HepG2 (cell line): ENCODE results near the gene CAPN12. TPM values are rescaled to one million over a fixed set of nuclear protein-coding genes. Genes with fewer than 3 reads are reported as not detected.

Experiments used
- AFF4 ChIP-seq: sonication (generic); formaldehyde crosslinking; IDR thresholded peaks from 2 replicates; pipeline ENCODE4 v1.4.0; 2020; ENCODE audit warnings: missing genetic modification reagents
- AGO2 ChIP-seq: fragments of 200-400 bp; formaldehyde crosslinking; optimal IDR thresholded peaks from 2 replicates; pipeline ENCODE3; 2017; ENCODE audit warnings: mild to moderate bottlenecking, low read depth, low read length, moderate library complexity
- BCL6 ChIP-seq: IDR thresholded peaks from 2 replicates; pipeline ENCODE4 v1.6.1; 2016; ENCODE audit warnings: missing genetic modification reagents, missing compliant biosample characterization
- GLI4 ChIP-seq: sonication (generic); formaldehyde crosslinking; IDR thresholded peaks from 2 replicates; pipeline ENCODE4 v1.5.1; 2020; ENCODE audit warnings: missing genetic modification reagents, mild to moderate bottlenecking, moderate library complexity, borderline replicate concordance
- MNT ChIP-seq: fragments of 450-650 bp; IDR thresholded peaks from 2 replicates; pipeline ENCODE4 v1.6.1; 2016
- POGK ChIP-seq: sonication (generic); formaldehyde crosslinking; conservative IDR thresholded peaks from 2 replicates; pipeline ENCODE4 v1.8.0; 2022; ENCODE audit warnings: mild to moderate bottlenecking, moderate library complexity, missing genetic modification reagents
- SETDB1 ChIP-seq: sonication (generic); formaldehyde crosslinking; IDR thresholded peaks from 2 replicates; pipeline ENCODE4 v1.5.1; 2020; ENCODE audit warnings: missing genetic modification reagents, mild to moderate bottlenecking, borderline replicate concordance
- SOX13 ChIP-seq, 3 experiments: fragments of 450-650 bp in 1 of 3; sonication (generic) in 1 of 3; formaldehyde crosslinking in 1 of 3; IDR thresholded peaks in 2 of 3; conservative IDR thresholded peaks in 1 of 3; 2 replicates each; pipeline versions ENCODE4 v1.5.0 to v1.6.1; 2016 to 2020; ENCODE audit warnings: antibody characterized with exemption in 1 of 3, mild to moderate bottlenecking in 1 of 3, missing compliant biosample characterization in 1 of 3, missing genetic modification reagents in 1 of 3, moderate library complexity in 1 of 3
- SPEN ChIP-seq: sonication (generic); formaldehyde crosslinking; IDR thresholded peaks from 2 replicates; pipeline ENCODE4 v1.5.1; 2020; ENCODE audit warnings: low read depth, mild to moderate bottlenecking, missing genetic modification reagents
- ZMYM4 ChIP-seq: sonication (generic); formaldehyde crosslinking; IDR thresholded peaks from 2 replicates; pipeline ENCODE4 v1.8.1; 2023; ENCODE audit warnings: mild to moderate bottlenecking, missing genetic modification reagents
- ZNF121 ChIP-seq: sonication (generic); formaldehyde crosslinking; IDR thresholded peaks from 2 replicates; pipeline ENCODE4 v1.5.0; 2020; ENCODE audit warnings: mild to moderate bottlenecking, missing genetic modification reagents
- ZNF160 ChIP-seq: sonication (generic); formaldehyde crosslinking; IDR thresholded peaks from 2 replicates; pipeline ENCODE4 v1.8.0; 2022; ENCODE audit warnings: mild to moderate bottlenecking, inconsistent platforms, missing genetic modification reagents
- ZNF362 ChIP-seq: sonication (generic); formaldehyde crosslinking; IDR thresholded peaks from 2 replicates; pipeline ENCODE4 v1.4.0; 2020; ENCODE audit warnings: missing genetic modification reagents, mild to moderate bottlenecking, borderline replicate concordance
- ZNF556 ChIP-seq: sonication (generic); formaldehyde crosslinking; IDR thresholded peaks from 2 replicates; pipeline ENCODE4 v1.4.0; 2020; ENCODE audit warnings: mild to moderate bottlenecking, missing genetic modification reagents, borderline replicate concordance
- ZNF569 ChIP-seq: sonication (generic); formaldehyde crosslinking; IDR thresholded peaks from 2 replicates; pipeline ENCODE4 v1.5.0; 2020; ENCODE audit warnings: mild to moderate bottlenecking, missing genetic modification reagents, moderate library complexity, borderline replicate concordance
- ZNF850 ChIP-seq: sonication (generic); formaldehyde crosslinking; conservative IDR thresholded peaks from 2 replicates; pipeline ENCODE4 v1.9.0; 2021; ENCODE audit warnings: mild to moderate bottlenecking, missing genetic modification reagents
- ZSCAN31 ChIP-seq: sonication (generic); formaldehyde crosslinking; IDR thresholded peaks from 2 replicates; pipeline ENCODE4 v1.5.0; 2020; ENCODE audit warnings: low read depth, mild to moderate bottlenecking, missing genetic modification reagents
- ZSCAN9 ChIP-seq: IDR thresholded peaks from 2 replicates; pipeline ENCODE4 v1.6.1; 2016; ENCODE audit warnings: borderline replicate concordance
- polyA plus RNA-seq, 8 experiments: library from polyadenylated mRNA; depleted of rRNA in 3 of 8; stranded (reverse) in 7 of 8; unstranded in 1 of 8; fragments of >200 nt; fragmentation: Illumina TruSeq in 4 of 8; extraction: Trizol in 4 of 8; gene quantifications; 2 replicates each; pipeline versions ENCODE4 v1.2.1 to v1.2.3, GENCODE V29; 2011 to 2016; ENCODE audit warnings: low read depth in 4 of 8, missing spikeins in 1 of 8, mixed read lengths in 1 of 8; ENCODE audit not compliant: insufficient read depth in 1 of 8
- total RNA-seq, 5 experiments: library from RNA; depleted of rRNA; stranded (reverse); fragments of >200 nt; fragmentation: Illumina TruSeq; extraction: Trizol; gene quantifications; 2 replicates each; pipeline ENCODE4 v1.2.3, GENCODE V29; 2016; ENCODE audit warnings: low read depth in 1 of 5

CAPN12 gene
- total and polyA plus RNA-seq, 2 of the 13 experiments (the other 11 are each of a cell fraction or from before 2014, with no cell fraction given), result 1.6 to 13.6 TPM

GRCh38 chr19:38685666-38686529 is 58.4 kb downstream of the CAPN12 start (continued):
- TF ChIP-seq POGK (CRISPR knock-in tag), result no peak
- TF ChIP-seq SETDB1 (CRISPR knock-in tag), result no peak
- TF ChIP-seq BCL6 (CRISPR knock-in tag), result peak; percentile 40; the same call in 1 of the 2 replicates
- TF ChIP-seq ZMYM4 (CRISPR knock-in tag), result 0 out of 2 replicates have a peak, but pooled peaks have one; percentile 8
- peak; percentile 61; the same call in 1 of the 2 replicates for TF ChIP-seq ZNF556 (CRISPR knock-in tag)
- no peak for TF ChIP-seq GLI4 (CRISPR knock-in tag)
- no peak for TF ChIP-seq ZSCAN31 (CRISPR knock-in tag)
- no peak for TF ChIP-seq ZNF160 (CRISPR knock-in tag)
- TF ChIP-seq MNT, result no peak
- TF ChIP-seq AGO2, result no peak
- TF ChIP-seq ZNF121 (CRISPR knock-in tag), result no peak
- no peak for TF ChIP-seq ZNF569 (CRISPR knock-in tag)
- TF ChIP-seq ZSCAN9 (CRISPR knock-in tag), result no peak
- TF ChIP-seq SOX13 (IDR thresholded peaks at IDR 0.05), result no peak
- peak in 1 of 2 experiments; percentile 47; a peak in 1 of 4 replicates for TF ChIP-seq SOX13 (CRISPR knock-in tag; conservative IDR thresholded peaks at IDR 0.05 in 1 of 2, IDR thresholded peaks at IDR 0.05 in 1 of 2)
- peak; percentile 40; the same call in 1 of the 2 replicates for TF ChIP-seq ZNF362 (CRISPR knock-in tag)
- TF ChIP-seq ZNF850, result no peak
- no peak for TF ChIP-seq AFF4
- no peak for TF ChIP-seq SPEN (CRISPR knock-in tag)
